MM.1S (cell line): ENCODE measurements around the gene TCF12.

Source experiments
- DNase-seq: peaks from one replicate; pipeline ENCODE4 v3.0.0-alpha.2; 2015
- H2AFZ ChIP-seq: fragments of 300-600 bp; sonication (generic); 2 replicates; pipeline ENCODE4 v1.6.0; 2016; ENCODE audit warnings: antibody characterized with exemption, low read length
- H3F3A ChIP-seq: fragments of 300-600 bp; sonication (generic); 2 replicates; pipeline ENCODE4 v1.6.1; 2016; ENCODE audit warnings: mild to moderate bottlenecking, antibody characterized with exemption, low read length, moderate library complexity, mixed read lengths; ENCODE audit not compliant: insufficient read depth
- H3K27ac ChIP-seq: fragments of 300-600 bp; sonication (generic); 2 replicates; pipeline ENCODE4 v1.5.1; 2016; ENCODE audit warnings: mild to moderate bottlenecking, low read length
- H3K27me3 ChIP-seq: fragments of 300-600 bp; sonication (generic); replicated peaks from 2 replicates; pipeline ENCODE4 v1.6.0; 2016; ENCODE audit warnings: low read length; ENCODE audit not compliant: insufficient read depth
- H3K36me3 ChIP-seq: fragments of 300-600 bp; sonication (generic); replicated peaks from 2 replicates; pipeline ENCODE4 v1.6.1; 2016; ENCODE audit warnings: mild to moderate bottlenecking, low read length, mixed read lengths; ENCODE audit not compliant: insufficient read depth
- H3K4me1 ChIP-seq: fragments of 300-600 bp; sonication (generic); 2 replicates; pipeline ENCODE4 v1.6.1; 2016; ENCODE audit warnings: low read length, mixed read lengths
- H3K4me2 ChIP-seq: fragments of 300-600 bp; sonication (generic); 2 replicates; pipeline ENCODE4 v1.6.0; 2016; ENCODE audit warnings: low read depth, low read length
- H3K4me3 ChIP-seq: fragments of 300-600 bp; sonication (generic); 2 replicates; pipeline ENCODE4 v1.5.1; 2016; ENCODE audit warnings: low read length, mixed read lengths
- H3K79me2 ChIP-seq: fragments of 300-600 bp; sonication (generic); 2 replicates; pipeline ENCODE4 v1.6.1; 2016; ENCODE audit warnings: mixed run types, low read length, mixed read lengths
- H3K9ac ChIP-seq: fragments of 300-600 bp; sonication (generic); 2 replicates; pipeline ENCODE4 v1.6.1; 2016; ENCODE audit warnings: low read length, mixed read lengths
- H3K9me2 ChIP-seq: fragments of 300-600 bp; sonication (generic); replicated peaks from 2 replicates; pipeline ENCODE4 v1.6.1; 2016; ENCODE audit warnings: mild to moderate bottlenecking, low read length, mixed read lengths; ENCODE audit not compliant: insufficient read depth
- H3K9me3 ChIP-seq: fragments of 300-600 bp; sonication (generic); replicated peaks from 2 replicates; pipeline ENCODE4 v1.6.1; 2016; ENCODE audit warnings: mild to moderate bottlenecking, low read length, mixed read lengths; ENCODE audit not compliant: insufficient read depth
- H4K20me1 ChIP-seq: fragments of 300-600 bp; sonication (generic); 2 replicates; pipeline ENCODE4 v1.6.1; 2016; ENCODE audit warnings: mild to moderate bottlenecking, low read length, moderate library complexity, mixed read lengths; ENCODE audit not compliant: insufficient read depth
- CTCF ChIP-seq: fragments of 300-600 bp; sonication (generic); IDR thresholded peaks from 2 replicates; pipeline ENCODE4 v1.5.1; 2016; ENCODE audit warnings: antibody characterized with exemption, low read length, mixed read lengths
- EZH2 ChIP-seq: fragments of 300-600 bp; sonication (generic); optimal IDR thresholded peaks from 2 replicates; pipeline ENCODE3; 2017; ENCODE audit warnings: low read depth, mild to moderate bottlenecking, antibody characterized with exemption, low read length, mixed read lengths
- EZH2phosphoT487 ChIP-seq: fragments of 300-600 bp; sonication (generic); IDR thresholded peaks from 2 replicates; pipeline ENCODE4 v1.6.1; 2018; ENCODE audit warnings: antibody characterized with exemption, low read length

The TCF12 gene

GRCh38 chr15:57302640-57303257 lies 384.3 kb downstream of the TCF12 start:
- Histone ChIP-seq H3K4me2 (no peak overlapping the region), H4K20me1 (no peaks in the 10 kb centered on the region), H3K9me3 (no peaks in the 10 kb centered on the region), H3K27me3 (no peaks in the 10 kb centered on the region), H2AFZ (no peak overlapping the region), H3K9ac (no peak overlapping the region), H3K36me3 (no peaks in the 10 kb centered on the region), H3K27ac (no peak overlapping the region), H3K79me2 (no peaks in the 10 kb centered on the region), H3K9me2 (no peaks in the 10 kb centered on the region), H3K4me1 (no peaks in the 10 kb centered on the region), H3K4me3 (no peak overlapping the region), H3F3A (no peaks in the 10 kb centered on the region)
- DNase-seq = no peak
- TF ChIP-seq EZH2 (no peak), CTCF (no peak), EZH2phosphoT487 (no peak)

GRCh38 chr15:57305009-57305408 lies 386.6 kb downstream of the TCF12 start:
- no peaks in the 10 kb centered on the region for H3K4me1 ChIP-seq
- no peak for DNase-seq
- H3K36me3 ChIP-seq = no peaks in the 10 kb centered on the region
- H3F3A ChIP-seq = no peaks in the 10 kb centered on the region
- H3K27me3 ChIP-seq = no peaks in the 10 kb centered on the region
- no peaks in the 10 kb centered on the region for H3K79me2 ChIP-seq
- no peak overlapping the region for H2AFZ ChIP-seq
- no peak overlapping the region for H3K27ac ChIP-seq
- no peak overlapping the region for H3K9ac ChIP-seq
- H3K4me3 ChIP-seq = no peak overlapping the region
- no peaks in the 10 kb centered on the region for H4K20me1 ChIP-seq
- no peak overlapping the region for H3K4me2 ChIP-seq
- no peaks in the 10 kb centered on the region for H3K9me2 ChIP-seq
- no peaks in the 10 kb centered on the region for H3K9me3 ChIP-seq
- no peak for TF ChIP-seq EZH2phosphoT487
- TF ChIP-seq CTCF = no peak
- TF ChIP-seq EZH2 = no peak

GRCh38 chr15:57306161-57306943 lies 387.9 kb downstream of the TCF12 start:
- H3F3A ChIP-seq = no peaks in the 10 kb centered on the region
- no peaks in the 10 kb centered on the region for H3K9me2 ChIP-seq
- no peaks in the 10 kb centered on the region for H3K4me1 ChIP-seq
- no peaks in the 10 kb centered on the region for H3K79me2 ChIP-seq
- peak overlapping the region; percentile 55 for H3K4me3 ChIP-seq
- peak overlapping the region; percentile 6; the same call in 1 of the 2 replicates for H3K9ac ChIP-seq
- H3K27ac ChIP-seq = no peak overlapping the region
- H3K27me3 ChIP-seq = no peaks in the 10 kb centered on the region
- H3K4me2 ChIP-seq = peak overlapping the region; percentile 71
- H2AFZ ChIP-seq = peak overlapping the region; percentile 67
- no peaks in the 10 kb centered on the region for H3K36me3 ChIP-seq
- peak; percentile 84 for TF ChIP-seq CTCF
- no peak for TF ChIP-seq EZH2
- peak; percentile 71 for DNase-seq
- no peaks in the 10 kb centered on the region for H4K20me1 ChIP-seq
- H3K9me3 ChIP-seq = no peaks in the 10 kb centered on the region
